ENCODE measurements around the gene TMEM232.
A peak's percentile ranks its signal among the peaks of the same experiment; 100 is the strongest.

The TMEM232 gene

DNA sequence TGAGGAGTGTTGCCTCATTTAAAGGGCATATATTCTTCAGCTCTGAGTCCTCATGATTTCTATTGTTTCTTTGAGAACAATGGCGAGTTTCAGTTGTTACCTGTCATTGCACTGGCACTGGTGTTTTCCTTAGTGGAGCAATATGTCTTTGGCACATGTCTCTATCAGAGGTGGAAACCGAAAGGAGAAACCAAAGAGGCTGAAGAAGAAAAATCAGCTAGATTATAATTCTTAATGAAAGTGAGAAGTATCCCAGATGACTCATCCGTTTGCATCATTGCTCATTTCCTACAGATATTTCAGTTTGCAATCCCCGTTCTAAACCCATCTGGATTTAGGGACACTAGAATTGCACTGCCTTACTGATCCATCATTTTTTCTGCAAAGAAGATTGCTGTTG, 324.6 kb downstream of the TMEM232 start:
- peak; percentile 39 for DNase-seq (ENCODE audit: low spot score)

DNA sequence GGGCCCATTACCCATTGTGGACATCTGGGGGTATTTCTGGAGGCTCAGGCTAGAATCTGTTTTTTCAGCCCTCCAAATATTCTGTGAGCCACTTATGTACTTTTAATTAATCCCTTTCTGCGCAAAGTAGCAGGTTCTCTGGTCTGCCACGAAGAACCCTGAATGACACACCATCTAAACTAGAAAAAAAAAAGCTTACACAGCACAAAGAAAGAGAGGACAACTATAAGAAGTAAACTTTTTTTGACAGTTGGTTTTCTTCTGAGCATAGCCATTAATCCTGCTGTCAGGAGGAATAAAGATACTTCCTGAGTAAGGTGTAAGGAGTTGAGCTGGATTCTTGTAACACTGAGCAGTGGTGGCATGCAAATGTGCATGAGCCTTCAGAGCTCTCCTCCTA, 327.5 kb downstream of the TMEM232 start:
- DNase-seq (ENCODE audit: low spot score), result no peak

- DNase-seq (ENCODE audit: low spot score), result no peak
These were observed 329.2 kb downstream of the TMEM232 start for GRCh38 chr5:110397281-110397680.

GRCh38 chr5:110386782-110387181, 339.7 kb downstream of the TMEM232 start:
- DNase-seq (ENCODE audit: low spot score), result peak; percentile 75

GRCh38 chr5:110383231-110383630, 343.2 kb downstream of the TMEM232 start:
- no peak for DNase-seq (ENCODE audit: low spot score)

DNA sequence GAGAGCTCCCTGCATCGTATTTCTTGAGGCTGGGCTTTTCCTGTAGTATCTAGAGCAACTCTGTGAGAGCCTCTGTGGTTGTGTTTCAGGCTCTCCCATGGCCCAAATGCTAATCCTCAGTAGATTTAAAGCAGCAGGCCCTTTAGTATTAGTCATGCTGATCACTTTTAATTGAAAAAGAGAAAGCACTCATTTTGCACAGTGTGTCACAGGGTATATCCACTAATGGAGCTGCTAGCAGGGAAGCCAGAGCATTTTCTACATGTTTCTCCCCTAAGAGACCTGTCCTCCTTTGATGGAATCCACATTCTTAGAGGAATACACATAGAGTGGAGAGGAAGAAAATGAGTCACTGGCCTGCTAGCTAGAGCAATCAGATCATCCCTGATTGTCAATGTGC, 348.5 kb downstream of the TMEM232 start:
- DNase-seq (ENCODE audit: low spot score), result peak; percentile 45

DNA sequence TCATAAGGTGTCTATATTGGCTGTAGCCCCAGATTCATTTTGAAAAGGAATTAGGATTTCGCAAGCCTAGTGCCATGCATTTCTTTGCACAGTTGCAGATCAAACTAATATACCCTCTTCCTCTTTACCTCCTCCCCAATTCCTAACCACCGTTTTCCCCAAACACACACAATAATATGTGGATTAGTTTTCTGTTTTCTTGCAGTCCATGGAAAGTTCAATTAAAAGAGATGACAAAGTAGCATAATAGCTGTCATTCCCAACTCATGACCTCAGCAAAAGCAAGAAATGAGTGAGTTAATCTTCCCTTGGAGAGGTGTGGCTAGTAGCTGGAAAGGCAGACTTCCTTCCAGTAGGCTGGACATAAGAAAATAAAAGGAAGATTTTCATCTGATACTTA, 349.1 kb downstream of the TMEM232 start:
- peak; percentile 26 for DNase-seq (ENCODE audit: low spot score)

DNA sequence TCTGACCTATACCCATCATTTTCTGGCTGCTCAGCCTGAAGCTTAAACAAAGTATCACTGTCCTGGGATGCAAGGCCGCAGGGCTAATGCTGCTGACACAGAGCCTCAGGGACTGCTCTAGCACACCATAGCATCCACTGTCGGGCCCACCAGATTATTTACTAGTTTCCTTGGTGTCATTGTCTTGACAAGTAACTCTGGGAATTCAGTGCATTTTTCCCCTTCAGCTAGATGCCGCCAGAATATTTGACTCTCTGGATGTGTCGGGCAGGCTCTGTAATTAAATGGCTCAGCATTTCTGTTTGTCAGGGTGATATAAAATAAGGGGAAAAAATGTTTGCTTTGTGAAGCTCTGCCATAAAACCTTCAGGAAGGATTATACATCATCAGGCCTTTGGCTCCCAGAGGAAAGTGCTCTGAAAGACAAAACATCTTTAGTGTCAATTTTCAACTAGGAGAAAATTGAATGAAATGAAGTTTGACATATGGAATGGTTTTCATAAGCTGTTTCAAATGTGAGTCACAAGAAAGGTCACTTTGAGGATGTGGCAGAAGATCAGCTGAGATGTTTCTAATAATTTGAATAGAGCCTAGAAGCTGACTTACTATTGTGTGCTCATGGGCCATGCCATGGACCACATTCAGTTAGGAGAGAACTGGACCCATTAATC, 350.1 kb downstream of the TMEM232 start:
- DNase-seq (ENCODE audit: low spot score), result peak; percentile 49

DNA sequence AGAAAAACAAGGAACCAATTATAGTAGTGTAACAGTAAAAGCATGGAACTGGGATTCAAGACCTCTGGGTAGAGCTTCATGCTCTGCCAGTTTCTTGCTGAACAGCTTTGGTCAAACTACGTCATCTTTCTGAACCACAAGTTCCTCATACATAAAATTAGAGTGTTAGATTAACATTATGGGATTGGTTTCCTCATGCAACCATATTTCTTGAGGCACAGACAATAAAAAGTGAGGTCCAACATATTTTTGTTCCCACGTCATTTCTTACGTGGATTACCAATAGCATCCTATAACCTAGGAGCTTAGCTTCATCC, 354.8 kb downstream of the TMEM232 start:
- DNase-seq (ENCODE audit: low spot score), result no peak

DNA sequence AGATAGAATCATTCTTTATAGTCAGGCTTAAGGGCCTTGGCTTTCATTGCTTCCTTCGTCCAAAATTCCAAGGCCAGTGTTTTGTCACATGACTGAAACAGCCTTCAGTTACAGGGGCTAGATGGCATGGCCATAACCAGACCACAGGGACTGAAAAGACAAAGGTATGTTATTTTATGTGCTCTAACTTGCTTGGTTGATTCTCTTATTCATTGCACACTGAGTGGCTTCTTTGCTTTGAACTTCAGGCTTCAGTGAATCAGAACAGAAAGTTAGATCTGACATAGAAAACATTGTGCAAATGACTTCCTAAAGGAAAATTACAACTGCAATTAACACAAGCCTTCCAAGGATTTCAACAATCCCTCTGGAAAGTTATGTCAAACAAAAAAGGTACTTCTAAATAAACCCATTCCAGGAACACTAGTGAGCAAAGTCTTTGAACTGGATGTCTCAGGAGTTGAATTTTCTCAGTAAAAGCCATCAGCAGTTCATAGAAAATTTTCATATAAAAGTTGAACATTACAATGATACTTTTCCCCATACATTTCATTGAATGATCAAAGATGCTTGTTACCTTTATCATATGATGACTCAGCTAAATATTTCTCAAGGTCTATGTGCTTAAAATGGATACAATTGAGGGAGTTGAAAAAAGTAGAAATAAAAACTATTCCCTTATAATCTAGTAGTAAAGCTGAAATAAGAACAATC, 355.3 kb downstream of the TMEM232 start:
- no peak for DNase-seq (ENCODE audit: low spot score)

Measured in GM03348 (cell line).